ACHN (cell line): Measurements from ENCODE around the gene AMHR2.
A peak's percentile ranks its signal among the peaks of the same experiment; 100 is the strongest.
"Not testable (repeated sequence)": the region's sequence is repeated elsewhere in the genome, so short reads cannot be mapped to it uniquely, and the experiment has no call there.

ENCODE experiments used
- DNase-seq: peaks from one replicate; pipeline ENCODE4 v3.0.0-alpha.2; 2015
- in situ Hi-C: cut with HindIII; loops from 2 replicates; pipeline ENCODE4 v1.10.0; 2017; ENCODE audit warnings: low sequenced_read_pairs, low pct_ligation_motif_present, low pct_unique_long_range_greater_than_20kb

AMHR2 gene

GRCh38 chr12:53423597-53423996 lies at the start of gene AMHR2:
AMHR2 (plus strand) TSS chr12:53423855; CDS start chr12:53423935, 80 bp downstream.
- in situ Hi-C loops: no loop called here
- no peak for DNase-seq

- in situ Hi-C loops, DNase-seq: not testable (repeated sequence)
Observed at GRCh38 chr12:53374277-53374676, 49.4 kb upstream of the AMHR2 start.

- in situ Hi-C loops: no loop called here
Observed at GRCh38 chr12:53376747-53377146, 46.9 kb upstream of the AMHR2 start.

GRCh38 chr12:53378222-53378621 lies 45.4 kb upstream of the AMHR2 start:
- in situ Hi-C loops: no loop called here
- DNase-seq: no peak

More at GRCh38 chr12:53376747-53377146, 46.9 kb upstream of the AMHR2 start:
- DNase-seq: no peak

- in situ Hi-C loops: no loop called here
- peak; percentile 25 for DNase-seq
Observed at GRCh38 chr12:53378724-53379388, 44.8 kb upstream of the AMHR2 start.

- DNase-seq: peak; percentile 100
- in situ Hi-C loops: no loop called here
Observed at GRCh38 chr12:53379389-53380103, 44.1 kb upstream of the AMHR2 start.

GRCh38 chr12:53380104-53380793 lies 43.4 kb upstream of the AMHR2 start, which contains the start of gene SP1:
SP1 (plus strand) TSS chr12:53380176; CDS start chr12:53380292, 116 bp downstream.
- in situ Hi-C loops: no loop called here
- peak; percentile 97 for DNase-seq

- in situ Hi-C loops: no loop called here
- peak; percentile 50 for DNase-seq
Observed at GRCh38 chr12:53380794-53381730, 42.6 kb upstream of the AMHR2 start.

- in situ Hi-C loops: no loop called here
- peak; percentile 98 for DNase-seq
Observed at GRCh38 chr12:53381731-53382630, 41.7 kb upstream of the AMHR2 start.

- in situ Hi-C loops: no loop called here
Observed at GRCh38 chr12:53383258-53383657, 40.4 kb upstream of the AMHR2 start.

GRCh38 chr12:53386381-53386780 lies 37.3 kb upstream of the AMHR2 start:
- in situ Hi-C loops: not testable (repeated sequence)

More at GRCh38 chr12:53383258-53383657, 40.4 kb upstream of the AMHR2 start:
- DNase-seq: no peak

GRCh38 chr12:53388932-53389331 lies 34.7 kb upstream of the AMHR2 start:
- DNase-seq: no peak
- in situ Hi-C loops: no loop called here

More at GRCh38 chr12:53386381-53386780, 37.3 kb upstream of the AMHR2 start:
- not testable (repeated sequence) for DNase-seq

- DNase-seq: no peak
- in situ Hi-C loops: no loop called here
Observed at GRCh38 chr12:53389702-53390101, 34.0 kb upstream of the AMHR2 start.

- in situ Hi-C loops: no loop called here
- no peak for DNase-seq
Observed at GRCh38 chr12:53391724-53392123, 31.9 kb upstream of the AMHR2 start.

GRCh38 chr12:53399896-53400295 lies 23.8 kb upstream of the AMHR2 start:
- in situ Hi-C loops: no loop called here
- no peak for DNase-seq

- DNase-seq, in situ Hi-C loops: not testable (repeated sequence)
Observed at GRCh38 chr12:53402351-53402750, 21.3 kb upstream of the AMHR2 start.

- no peak for DNase-seq
- in situ Hi-C loops: no loop called here
Observed at GRCh38 chr12:53402871-53403270, 20.8 kb upstream of the AMHR2 start.
